Fibroblast of the aortic adventitia (primary cell): ENCODE data around the gene GNAT2. TPM values are rescaled to one million over a fixed set of nuclear protein-coding genes. Genes with fewer than 3 reads are reported as not detected.

Experiments
- DNase-seq: peaks from one replicate; pipeline ENCODE4 v3.0.0-alpha.2; 2010; ENCODE audit warnings: low read depth
- H3K4me3 ChIP-seq: 2 replicates; pipeline ENCODE4 v1.5.1; 2011; ENCODE audit warnings: low read depth, mild to moderate bottlenecking, control low read depth, low read length, moderate library complexity
- total RNA-seq: library from RNA; depleted of rRNA; stranded (reverse); fragments of >200 nt; gene quantifications from 2 replicates; pipeline ENCODE4 v1.2.3, GENCODE V29; 2012; ENCODE audit warnings: low replicate concordance
- TF ChIP-seq, protein P1 (sequence below): IDR thresholded peaks from 2 replicates; pipeline ENCODE4 v1.5.1; 2011; ENCODE audit warnings: mild to moderate bottlenecking, low read length, control low read depth, inconsistent platforms; ENCODE audit not compliant: insufficient read depth

GNAT2 gene
- total RNA-seq, 1 donor, result 0.18 TPM

DNA sequence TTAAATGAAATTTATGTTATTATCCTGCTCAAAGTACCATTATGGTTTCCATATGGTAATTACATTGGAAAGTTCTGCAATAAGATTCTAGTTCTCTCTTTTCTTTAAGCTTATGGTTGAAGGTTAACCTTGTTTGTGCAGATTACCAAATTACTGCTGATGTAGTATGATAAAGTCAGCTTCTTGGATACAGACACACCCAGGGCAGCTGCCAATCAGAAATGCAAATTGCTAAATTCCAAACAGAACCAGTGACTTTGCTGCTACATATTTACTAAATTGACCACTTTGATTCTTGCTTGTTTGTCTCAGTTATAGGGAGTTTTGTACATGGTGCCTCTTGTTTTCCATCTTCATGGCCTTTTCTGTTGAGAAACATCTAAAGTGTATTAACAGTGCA lies 26.5 kb downstream of the GNAT2 start:
- no peak overlapping the region for H3K4me3 ChIP-seq
- TF ChIP-seq, protein P1, sequence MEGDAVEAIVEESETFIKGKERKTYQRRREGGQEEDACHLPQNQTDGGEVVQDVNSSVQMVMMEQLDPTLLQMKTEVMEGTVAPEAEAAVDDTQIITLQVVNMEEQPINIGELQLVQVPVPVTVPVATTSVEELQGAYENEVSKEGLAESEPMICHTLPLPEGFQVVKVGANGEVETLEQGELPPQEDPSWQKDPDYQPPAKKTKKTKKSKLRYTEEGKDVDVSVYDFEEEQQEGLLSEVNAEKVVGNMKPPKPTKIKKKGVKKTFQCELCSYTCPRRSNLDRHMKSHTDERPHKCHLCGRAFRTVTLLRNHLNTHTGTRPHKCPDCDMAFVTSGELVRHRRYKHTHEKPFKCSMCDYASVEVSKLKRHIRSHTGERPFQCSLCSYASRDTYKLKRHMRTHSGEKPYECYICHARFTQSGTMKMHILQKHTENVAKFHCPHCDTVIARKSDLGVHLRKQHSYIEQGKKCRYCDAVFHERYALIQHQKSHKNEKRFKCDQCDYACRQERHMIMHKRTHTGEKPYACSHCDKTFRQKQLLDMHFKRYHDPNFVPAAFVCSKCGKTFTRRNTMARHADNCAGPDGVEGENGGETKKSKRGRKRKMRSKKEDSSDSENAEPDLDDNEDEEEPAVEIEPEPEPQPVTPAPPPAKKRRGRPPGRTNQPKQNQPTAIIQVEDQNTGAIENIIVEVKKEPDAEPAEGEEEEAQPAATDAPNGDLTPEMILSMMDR, result no peak
- no peak for DNase-seq

DNA sequence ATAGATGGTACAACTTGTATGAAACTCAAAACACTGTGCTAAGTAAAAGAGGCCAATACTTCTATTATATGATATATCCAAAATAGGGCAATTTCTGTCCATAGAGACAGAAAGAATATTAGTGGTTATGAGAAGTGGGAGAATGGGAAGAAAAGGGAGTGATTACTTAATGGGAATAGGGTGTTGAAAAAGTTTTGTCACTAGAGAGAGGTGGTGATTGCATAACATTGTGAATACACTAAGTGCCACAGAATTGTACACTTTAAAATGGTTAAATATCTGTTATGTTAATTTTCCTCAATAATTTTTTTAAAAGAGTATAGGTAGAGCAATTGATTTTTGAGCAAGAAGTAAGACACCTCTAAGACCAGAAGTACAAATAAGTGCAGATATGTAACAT lies 29.7 kb downstream of the GNAT2 start:
- H3K4me3 ChIP-seq, result no peak overlapping the region
- TF ChIP-seq, protein P1, result no peak
- DNase-seq, result no peak

DNA sequence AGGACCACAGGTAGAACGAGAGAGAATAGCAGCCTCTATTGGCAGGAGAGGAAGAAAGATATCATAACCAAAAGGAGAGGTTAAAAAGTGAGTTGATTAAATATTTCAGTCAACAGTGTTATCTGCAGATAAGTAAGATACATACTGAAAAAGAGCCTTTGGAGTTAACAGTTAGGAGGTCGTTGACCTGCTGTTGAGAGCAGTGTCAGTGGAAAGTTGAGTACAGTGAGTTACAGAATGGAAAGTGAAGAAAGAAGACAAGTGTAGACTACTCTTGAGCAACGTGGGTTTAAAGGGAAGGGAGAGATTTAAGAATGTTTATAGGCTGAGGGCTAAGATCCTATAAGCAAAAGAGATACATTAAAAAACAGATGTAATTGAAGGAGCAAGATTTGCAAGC lies 30.2 kb downstream of the GNAT2 start:
- no peak for DNase-seq
- TF ChIP-seq, protein P1, result no peak
- H3K4me3 ChIP-seq, result no peak overlapping the region

DNA sequence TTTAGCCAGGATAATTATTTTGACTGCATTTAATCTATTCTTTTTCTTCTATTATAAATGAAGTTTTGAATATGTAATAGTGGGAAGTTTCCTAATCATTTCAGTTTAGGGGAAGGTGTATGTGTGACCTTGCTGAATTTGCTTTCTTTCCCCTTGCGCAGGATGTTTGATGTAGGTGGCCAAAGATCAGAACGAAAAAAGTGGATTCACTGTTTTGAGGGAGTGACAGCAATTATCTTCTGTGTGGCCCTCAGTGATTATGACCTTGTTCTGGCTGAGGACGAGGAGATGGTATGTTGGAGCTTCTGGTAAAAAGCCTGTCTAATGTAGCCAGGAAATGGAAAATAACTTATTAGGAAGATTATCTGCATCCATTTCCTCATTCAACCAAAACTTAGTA lies 33.4 kb downstream of the GNAT2 start:
- no peak overlapping the region for H3K4me3 ChIP-seq
- DNase-seq, result no peak
- TF ChIP-seq, protein P1, result no peak

DNA sequence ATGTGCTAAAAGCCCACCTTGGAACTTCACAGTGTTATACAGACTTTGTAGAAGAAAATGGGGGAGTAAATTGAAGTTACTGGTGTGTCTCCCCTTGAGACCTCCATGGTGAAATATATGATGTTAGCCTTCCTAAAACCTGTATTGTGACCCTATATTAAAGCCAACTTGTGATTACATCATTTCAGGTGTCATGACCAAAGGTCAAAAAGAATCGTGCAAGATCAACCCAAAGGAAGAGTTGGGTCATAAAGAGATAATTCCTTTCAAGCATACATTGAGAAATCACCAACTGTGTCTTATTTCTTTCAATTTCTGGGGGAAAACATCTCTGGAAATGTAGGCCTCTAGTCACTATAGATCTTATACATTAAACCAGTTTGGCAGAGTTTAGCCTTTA lies 34.6 kb downstream of the GNAT2 start:
- no peak for DNase-seq
- TF ChIP-seq, protein P1, result no peak
- H3K4me3 ChIP-seq, result no peak overlapping the region

DNA sequence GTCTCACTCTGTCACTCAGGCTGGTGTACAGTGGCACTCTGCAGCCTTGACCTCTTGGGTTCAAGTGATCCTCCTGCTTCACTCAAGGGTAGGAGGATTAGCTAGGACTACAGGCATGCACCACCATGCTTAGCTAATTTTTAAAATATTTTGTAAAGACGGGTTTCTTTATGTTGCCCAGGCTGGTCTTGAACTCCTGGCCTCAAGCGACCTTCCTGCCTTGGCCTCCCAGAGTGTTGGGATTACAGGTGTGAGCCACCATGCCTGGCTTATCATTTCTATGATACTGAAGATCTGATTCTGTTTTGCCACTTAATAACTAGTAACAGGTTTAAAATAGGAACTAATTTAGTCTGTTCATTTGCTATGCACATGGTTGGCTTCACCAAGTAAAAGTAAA lies 37.4 kb downstream of the GNAT2 start:
- H3K4me3 ChIP-seq, result no peak overlapping the region
- TF ChIP-seq, protein P1, result no peak

DNA sequence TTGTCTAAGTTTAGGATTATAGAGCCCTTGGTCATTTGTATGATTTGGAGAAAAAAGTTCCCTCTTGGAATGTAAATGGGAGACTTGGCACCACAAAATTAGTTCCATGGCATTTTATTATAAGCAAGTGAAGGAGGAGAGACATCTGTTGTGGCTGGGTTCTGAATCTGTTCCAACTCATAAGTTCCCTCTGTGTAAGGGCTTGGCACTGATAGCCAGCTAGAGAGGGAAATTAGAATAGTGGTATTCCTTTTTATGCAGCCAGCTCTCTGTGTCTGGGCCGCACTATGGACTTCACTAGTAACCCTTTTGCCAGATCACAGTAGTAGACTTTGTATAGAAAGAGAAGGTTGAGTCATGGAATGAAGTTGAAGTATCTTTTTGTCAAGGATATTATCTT lies 39.9 kb downstream of the GNAT2 start:
- peak; percentile 53 for DNase-seq
- no peak overlapping the region for H3K4me3 ChIP-seq
- TF ChIP-seq, protein P1, result no peak

More for the DNA sequence above, 37.4 kb downstream of the GNAT2 start:
- DNase-seq, result no peak
